ENCODE results near the gene PLEKHG4B. TPM values are rescaled to one million over a fixed set of nuclear protein-coding genes. Genes with fewer than 3 reads are reported as not detected.

The PLEKHG4B gene
- polyA plus RNA-seq, 1 donor (not counting 4 experiments of a cell fraction or from before 2014, with no cell fraction given), result not detected

- H4K20me1 ChIP-seq (ENCODE audit: control insufficient read depth, extremely low read depth, insufficient read depth, low read length), result peaks cover 6% of the 10 kb centered on the region
- H3K9ac ChIP-seq (ENCODE audit: control insufficient read depth, extremely low read depth, insufficient read depth, low read length), result no peak overlapping the region
- dilution Hi-C loops (cut with MboI; ENCODE audit: extremely low pct_ligation_motif_present, low sequenced_read_pairs), result no loop called here
- H3K27ac ChIP-seq (ENCODE audit: control insufficient read depth, insufficient read depth, low read length), result no peak overlapping the region
- H3K9me3 ChIP-seq (ENCODE audit: control insufficient read depth, low read depth, low read length), result no peaks in the 10 kb centered on the region
- no peak for TF ChIP-seq EZH2 (IDR thresholded peaks at IDR 0.05; ENCODE audit: low read length)
- TF ChIP-seq CTCF (optimal IDR thresholded peaks at IDR 0.05 in 1 of 3, IDR thresholded peaks at IDR 0.05 in 1 of 3, conservative IDR thresholded peaks at IDR 0.05 in 1 of 3; ENCODE audit: extremely low read depth in 1 of 3, insufficient read depth in 2 of 3, low read length in 3 of 3), result no peak
- H3K79me2 ChIP-seq (ENCODE audit: control insufficient read depth, insufficient read depth, low read length), result peaks cover 37% of the 10 kb centered on the region
- H3K4me1 ChIP-seq (ENCODE audit: control insufficient read depth, extremely low read depth, insufficient read depth, low read length), result no peaks in the 10 kb centered on the region
- H2AFZ ChIP-seq (ENCODE audit: control insufficient read depth, low read length), result no peak overlapping the region
- DNase-seq (ENCODE audit: low read depth, low spot score) (no peak), FAIRE-seq (no peak)
- H3K27me3 ChIP-seq (ENCODE audit: control insufficient read depth, extremely low read depth, insufficient read depth, low read length), result no peaks in the 10 kb centered on the region
- no peak overlapping the region for H3K4me3 ChIP-seq (ENCODE audit: control insufficient read depth in 2 of 3, extremely low read depth in 1 of 3, insufficient read depth in 2 of 3, low read depth in 1 of 3, low read length in 3 of 3)
- no peak overlapping the region for H3K4me2 ChIP-seq (ENCODE audit: control insufficient read depth, extremely low read depth, insufficient read depth, low read depth, low read length)
- peaks cover 7 to 22% of the 10 kb centered on the region in 2 experiments for H3K36me3 ChIP-seq (ENCODE audit: control insufficient read depth in 2 of 2, extremely low read depth in 1 of 2, insufficient read depth in 2 of 2, low read length in 2 of 2)
- no peaks in the 10 kb centered on the region for H3K9me1 ChIP-seq (ENCODE audit: control insufficient read depth, extremely low read depth, insufficient read depth, low read length)
Observed at GRCh38 chr5:206927-207536, 115.1 kb downstream of the PLEKHG4B start.

- Histone ChIP-seq H4K20me1 (ENCODE audit: control insufficient read depth, extremely low read depth, insufficient read depth, low read length) (peaks cover 6% of the 10 kb centered on the region), H3K9me3 (ENCODE audit: control insufficient read depth, low read depth, low read length) (no peaks in the 10 kb centered on the region), H3K36me3 (ENCODE audit: control insufficient read depth in 2 of 2, extremely low read depth in 1 of 2, insufficient read depth in 2 of 2, low read length in 2 of 2) (peaks cover 7 to 22% of the 10 kb centered on the region in 2 experiments), H3K79me2 (ENCODE audit: control insufficient read depth, insufficient read depth, low read length) (peaks cover 37% of the 10 kb centered on the region), H2AFZ (ENCODE audit: control insufficient read depth, low read length) (no peak overlapping the region), H3K27me3 (ENCODE audit: control insufficient read depth, extremely low read depth, insufficient read depth, low read length) (no peaks in the 10 kb centered on the region), H3K9ac (ENCODE audit: control insufficient read depth, extremely low read depth, insufficient read depth, low read length) (no peak overlapping the region), H3K4me2 (ENCODE audit: control insufficient read depth, extremely low read depth, insufficient read depth, low read depth, low read length) (no peak overlapping the region), H3K27ac (ENCODE audit: control insufficient read depth, insufficient read depth, low read length) (no peak overlapping the region), H3K4me1 (ENCODE audit: control insufficient read depth, extremely low read depth, insufficient read depth, low read length) (no peaks in the 10 kb centered on the region), H3K4me3 (ENCODE audit: control insufficient read depth in 2 of 3, extremely low read depth in 1 of 3, insufficient read depth in 2 of 3, low read depth in 1 of 3, low read length in 3 of 3) (no peak overlapping the region), H3K9me1 (ENCODE audit: control insufficient read depth, extremely low read depth, insufficient read depth, low read length) (no peaks in the 10 kb centered on the region)
- TF ChIP-seq CTCF (optimal IDR thresholded peaks at IDR 0.05 in 1 of 3, IDR thresholded peaks at IDR 0.05 in 1 of 3, conservative IDR thresholded peaks at IDR 0.05 in 1 of 3; ENCODE audit: extremely low read depth in 1 of 3, insufficient read depth in 2 of 3, low read length in 3 of 3) (no peak), EZH2 (IDR thresholded peaks at IDR 0.05; ENCODE audit: low read length) (no peak)
- dilution Hi-C loops (cut with MboI; ENCODE audit: extremely low pct_ligation_motif_present, low sequenced_read_pairs), result no loop called here
- DNase-seq (ENCODE audit: low read depth, low spot score) (no peak), FAIRE-seq (no peak)
Observed at GRCh38 chr5:207599-207998, 115.6 kb downstream of the PLEKHG4B start.

Measured in keratinocyte (primary cell).